GM12873 (cell line): Measurements from ENCODE around the gene EHHADH.

Experiments used
- TF ChIP-seq, protein P1 (sequence below): IDR thresholded peaks from 2 replicates; pipeline ENCODE4 v1.5.1; 2012; ENCODE audit warnings: low read depth, mild to moderate bottlenecking, moderate library complexity, low read length, control low read depth; ENCODE audit not compliant: insufficient read depth; ENCODE audit errors: missing control alignments

EHHADH gene

DNA sequence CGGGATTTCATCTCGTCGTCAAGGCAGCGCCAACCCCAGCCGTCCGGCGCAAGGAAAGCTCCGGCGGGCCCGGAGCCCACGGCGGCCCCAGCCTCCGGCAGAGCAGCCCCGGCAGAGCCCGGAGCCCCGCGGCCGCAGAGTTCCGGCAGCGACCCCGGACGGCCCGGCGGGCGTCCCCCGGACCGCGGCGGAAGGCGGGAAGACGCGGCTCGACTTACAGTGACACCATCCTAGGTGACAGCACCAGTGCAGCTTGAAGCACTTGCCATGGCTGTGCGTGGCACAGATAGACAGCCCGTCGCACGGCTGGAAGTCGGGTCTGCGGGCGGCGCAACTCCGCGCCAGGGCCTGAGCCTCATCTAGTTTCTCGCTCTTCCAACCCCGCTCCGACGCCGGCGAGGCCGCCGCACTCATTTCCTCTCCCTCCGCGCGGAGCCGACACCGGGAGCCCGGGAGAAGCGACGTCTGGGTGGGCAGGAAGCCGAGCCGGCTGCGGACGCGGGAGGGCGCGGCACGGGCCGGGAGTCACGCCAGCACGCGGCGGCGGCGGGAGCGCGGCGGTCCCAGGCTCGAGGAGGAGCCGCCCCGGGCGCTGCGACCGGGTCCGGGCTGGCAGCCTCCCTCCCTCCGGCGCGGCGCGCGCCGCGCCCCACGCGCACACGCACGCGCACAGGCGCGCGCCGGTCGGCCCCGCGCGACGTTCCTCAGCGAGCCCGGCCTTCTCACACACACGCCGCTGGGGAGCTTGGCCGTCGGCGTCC, 101.3 kb downstream of the EHHADH start, which contains the start of gene C3orf70:
Gene C3orf70 (minus strand): TSS at position 651 of the 761 bp plus-strand sequence. CDS start 237 bp downstream, at position 414.
- TF ChIP-seq, protein P1, sequence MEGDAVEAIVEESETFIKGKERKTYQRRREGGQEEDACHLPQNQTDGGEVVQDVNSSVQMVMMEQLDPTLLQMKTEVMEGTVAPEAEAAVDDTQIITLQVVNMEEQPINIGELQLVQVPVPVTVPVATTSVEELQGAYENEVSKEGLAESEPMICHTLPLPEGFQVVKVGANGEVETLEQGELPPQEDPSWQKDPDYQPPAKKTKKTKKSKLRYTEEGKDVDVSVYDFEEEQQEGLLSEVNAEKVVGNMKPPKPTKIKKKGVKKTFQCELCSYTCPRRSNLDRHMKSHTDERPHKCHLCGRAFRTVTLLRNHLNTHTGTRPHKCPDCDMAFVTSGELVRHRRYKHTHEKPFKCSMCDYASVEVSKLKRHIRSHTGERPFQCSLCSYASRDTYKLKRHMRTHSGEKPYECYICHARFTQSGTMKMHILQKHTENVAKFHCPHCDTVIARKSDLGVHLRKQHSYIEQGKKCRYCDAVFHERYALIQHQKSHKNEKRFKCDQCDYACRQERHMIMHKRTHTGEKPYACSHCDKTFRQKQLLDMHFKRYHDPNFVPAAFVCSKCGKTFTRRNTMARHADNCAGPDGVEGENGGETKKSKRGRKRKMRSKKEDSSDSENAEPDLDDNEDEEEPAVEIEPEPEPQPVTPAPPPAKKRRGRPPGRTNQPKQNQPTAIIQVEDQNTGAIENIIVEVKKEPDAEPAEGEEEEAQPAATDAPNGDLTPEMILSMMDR, result no peak

DNA sequence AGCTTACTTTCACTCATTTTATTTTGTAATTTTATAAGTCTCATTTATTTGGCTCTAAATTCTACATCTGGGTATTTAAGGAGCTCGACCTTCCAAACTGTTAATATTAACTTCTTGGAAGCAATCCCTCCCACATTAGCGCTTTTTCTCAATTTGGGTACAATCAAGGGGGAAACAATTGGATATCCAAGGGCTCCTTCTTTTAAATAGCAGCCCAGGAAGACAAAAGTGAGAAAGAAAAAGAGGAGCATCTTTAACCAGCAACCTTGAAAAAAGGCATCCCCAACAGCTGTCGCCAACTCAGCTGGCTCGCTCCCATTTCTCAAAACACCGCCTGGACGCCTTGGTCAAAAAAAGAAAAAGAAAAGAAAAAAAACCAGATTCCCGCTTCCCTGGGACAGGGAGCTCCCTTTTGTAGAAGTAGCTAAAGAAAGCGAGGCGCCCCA, 101.9 kb downstream of the EHHADH start:
- TF ChIP-seq, protein P1, result no peak

DNA sequence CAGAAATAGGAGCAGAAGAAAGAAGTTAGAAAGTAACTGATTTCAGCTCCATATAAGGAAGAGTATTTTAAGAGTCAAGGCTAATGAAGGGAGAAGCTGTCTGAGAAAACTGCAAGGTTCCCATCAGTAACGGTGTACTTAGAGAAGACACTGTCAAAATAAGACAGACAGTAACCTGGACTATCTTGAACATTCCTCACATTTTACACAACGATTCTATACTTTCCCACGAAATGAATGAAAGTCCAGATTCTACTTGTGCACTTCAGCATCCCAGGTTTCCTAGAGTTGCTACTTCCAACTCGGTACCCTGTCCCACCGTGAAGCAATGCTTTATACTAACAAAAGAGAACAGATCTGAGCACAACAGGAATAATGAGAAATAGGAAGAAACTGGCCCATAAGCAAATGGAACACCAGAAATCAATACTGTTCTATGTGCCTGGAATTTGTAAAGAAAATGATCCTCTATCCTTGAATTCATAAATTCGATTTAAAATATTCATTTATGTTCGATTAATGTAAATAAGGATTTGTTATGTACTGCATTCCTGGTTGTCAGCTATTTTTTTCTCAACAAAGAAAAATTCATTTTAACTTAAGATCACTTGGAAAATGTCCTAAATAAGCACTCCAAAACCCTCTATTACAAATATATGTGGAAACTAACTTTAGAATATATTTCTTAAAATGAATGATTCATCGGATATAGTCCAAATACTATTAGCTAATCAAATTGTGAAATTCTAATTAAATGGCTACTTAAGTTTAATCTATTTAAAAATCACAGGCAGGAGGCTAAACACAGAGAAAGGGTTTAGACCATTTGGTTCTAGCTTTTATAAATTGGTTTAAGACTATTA, 102.5 kb downstream of the EHHADH start:
- TF ChIP-seq, protein P1, result no peak

DNA sequence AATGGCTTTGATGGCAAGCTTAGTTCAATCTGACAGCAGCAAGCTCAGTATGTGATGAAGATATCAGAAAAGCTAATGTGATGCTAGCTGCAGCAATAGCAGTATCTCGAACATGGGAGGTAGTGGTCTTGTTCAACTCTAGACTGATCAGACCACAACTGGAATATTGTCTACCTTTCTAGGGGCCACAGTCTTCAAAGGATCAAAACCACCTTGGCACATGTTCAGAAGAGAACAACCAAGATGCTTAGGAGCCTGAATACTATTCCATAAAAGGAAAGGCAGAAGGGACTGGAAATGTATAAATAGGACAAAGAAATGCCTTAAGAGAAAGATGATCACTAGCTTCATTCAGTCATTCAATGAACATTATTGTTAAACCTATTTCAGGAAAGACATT, 103.3 kb downstream of the EHHADH start:
- TF ChIP-seq, protein P1, result no peak

DNA sequence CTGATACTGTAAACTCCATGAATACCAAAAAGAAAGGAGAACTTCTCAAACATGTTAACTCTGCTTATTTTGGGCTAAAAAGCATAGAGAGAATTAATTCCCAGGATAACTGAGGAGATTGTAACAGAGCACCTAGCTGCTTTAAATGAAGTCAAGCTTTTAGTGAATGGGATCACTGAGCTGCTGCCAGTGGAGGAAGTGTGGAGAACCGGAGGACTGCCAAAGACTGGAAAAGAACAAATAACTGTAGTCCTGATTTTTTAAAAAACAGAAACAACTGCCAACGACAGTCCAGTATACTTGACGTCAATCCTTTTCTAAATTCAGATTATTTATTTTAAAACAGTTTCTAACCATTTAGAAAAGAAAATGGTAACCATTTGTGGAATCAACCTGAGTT, 104.3 kb downstream of the EHHADH start:
- TF ChIP-seq, protein P1, result no peak

DNA sequence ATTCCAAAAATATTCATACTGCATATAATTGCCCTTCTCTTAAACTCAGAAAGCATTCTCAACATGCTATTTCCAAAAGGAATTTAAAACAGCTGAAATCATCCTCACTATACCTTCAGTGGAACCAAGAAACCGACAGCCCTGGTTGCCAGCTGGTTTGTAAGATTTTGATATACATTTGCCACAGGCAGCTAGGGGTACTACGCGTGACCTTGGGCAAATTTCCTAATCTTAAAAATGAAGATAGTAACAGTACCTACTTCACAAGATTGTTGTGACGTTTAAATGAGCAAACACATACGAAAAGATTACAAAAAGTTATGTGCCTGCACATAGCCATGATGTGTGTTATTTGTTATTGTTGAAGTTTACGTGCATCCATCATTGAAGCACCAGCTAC, 108.3 kb downstream of the EHHADH start:
- TF ChIP-seq, protein P1, result no peak

DNA sequence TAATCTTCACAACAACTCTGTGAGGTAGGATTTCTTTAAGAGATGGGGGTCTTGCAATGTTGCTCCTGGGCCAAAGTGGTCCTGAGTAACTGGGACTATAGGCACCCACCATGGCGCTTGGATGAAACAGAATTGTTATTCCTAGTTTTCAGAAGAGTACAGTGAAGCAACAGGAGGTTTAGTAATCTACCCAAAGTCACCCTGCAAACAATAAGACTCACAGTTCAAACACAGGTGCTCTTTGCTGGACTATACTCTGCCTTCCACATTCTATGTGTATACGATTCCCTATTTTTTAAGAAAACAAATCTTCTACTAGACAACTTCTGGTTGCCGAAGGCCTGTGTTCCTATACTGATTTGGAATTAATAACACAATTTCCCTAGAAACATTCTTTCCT, 109.1 kb downstream of the EHHADH start:
- TF ChIP-seq, protein P1, result no peak
